ENCODE results near the gene MAP2K5.

Gene MAP2K5

GRCh38 chr15:67685008-67685599 is 142.6 kb downstream of the MAP2K5 start:
- no peak overlapping the region for H3K4me3 ChIP-seq (replicated peaks; ENCODE audit: low read depth, low read length)
- TF ChIP-seq CTCF (IDR thresholded peaks at IDR 0.05; ENCODE audit: insufficient read depth, low read length, poor library complexity, severe bottlenecking): no peak
- no peaks in the 10 kb centered on the region for H3K36me3 ChIP-seq (ENCODE audit: control insufficient read depth, insufficient read depth, low read length)
- no peaks in the 10 kb centered on the region for H3K27me3 ChIP-seq (replicated peaks; ENCODE audit: control insufficient read depth, insufficient read depth, low read length)
- no peak for DNase-seq (ENCODE audit: extremely low read depth, insufficient read length)

GRCh38 chr15:67685716-67686115 is 143.2 kb downstream of the MAP2K5 start:
- H3K36me3 ChIP-seq (ENCODE audit: control insufficient read depth, insufficient read depth, low read length): no peaks in the 10 kb centered on the region
- DNase-seq (ENCODE audit: extremely low read depth, insufficient read length): no peak
- no peaks in the 10 kb centered on the region for H3K27me3 ChIP-seq (replicated peaks; ENCODE audit: control insufficient read depth, insufficient read depth, low read length)
- no peak overlapping the region for H3K4me3 ChIP-seq (replicated peaks; ENCODE audit: low read depth, low read length)
- no peak for TF ChIP-seq CTCF (IDR thresholded peaks at IDR 0.05; ENCODE audit: insufficient read depth, low read length, poor library complexity, severe bottlenecking)

- H3K27me3 ChIP-seq (replicated peaks; ENCODE audit: control insufficient read depth, insufficient read depth, low read length): no peaks in the 10 kb centered on the region
- no peak for DNase-seq (ENCODE audit: extremely low read depth, insufficient read length)
- H3K36me3 ChIP-seq (ENCODE audit: control insufficient read depth, insufficient read depth, low read length): no peaks in the 10 kb centered on the region
- H3K4me3 ChIP-seq (replicated peaks; ENCODE audit: low read depth, low read length): no peak overlapping the region
- no peak for TF ChIP-seq CTCF (IDR thresholded peaks at IDR 0.05; ENCODE audit: insufficient read depth, low read length, poor library complexity, severe bottlenecking)
These were observed 148.4 kb downstream of the MAP2K5 start for GRCh38 chr15:67690936-67691335.

- TF ChIP-seq CTCF (IDR thresholded peaks at IDR 0.05; ENCODE audit: insufficient read depth, low read length, poor library complexity, severe bottlenecking): no peak
- DNase-seq (ENCODE audit: extremely low read depth, insufficient read length): no peak
These were observed 148.9 kb downstream of the MAP2K5 start for GRCh38 chr15:67691450-67691849.

GRCh38 chr15:67692573-67692972 is 150.1 kb downstream of the MAP2K5 start:
- Histone ChIP-seq H3K36me3 (ENCODE audit: control insufficient read depth, insufficient read depth, low read length) (no peaks in the 10 kb centered on the region), H3K27me3 (replicated peaks; ENCODE audit: control insufficient read depth, insufficient read depth, low read length) (no peaks in the 10 kb centered on the region), H3K4me3 (replicated peaks; ENCODE audit: low read depth, low read length) (no peak overlapping the region)
- TF ChIP-seq CTCF (IDR thresholded peaks at IDR 0.05; ENCODE audit: insufficient read depth, low read length, poor library complexity, severe bottlenecking): no peak
- no peak for DNase-seq (ENCODE audit: extremely low read depth, insufficient read length)

More at GRCh38 chr15:67691450-67691849, 148.9 kb downstream of the MAP2K5 start:
- no peaks in the 10 kb centered on the region for H3K36me3 ChIP-seq (ENCODE audit: control insufficient read depth, insufficient read depth, low read length)
- H3K4me3 ChIP-seq (replicated peaks; ENCODE audit: low read depth, low read length): no peak overlapping the region
- H3K27me3 ChIP-seq (replicated peaks; ENCODE audit: control insufficient read depth, insufficient read depth, low read length): no peaks in the 10 kb centered on the region

GRCh38 chr15:67696087-67696486 is 153.6 kb downstream of the MAP2K5 start:
- Histone ChIP-seq H3K4me3 (replicated peaks; ENCODE audit: low read depth, low read length) (no peak overlapping the region), H3K27me3 (replicated peaks; ENCODE audit: control insufficient read depth, insufficient read depth, low read length) (no peaks in the 10 kb centered on the region), H3K36me3 (ENCODE audit: control insufficient read depth, insufficient read depth, low read length) (no peaks in the 10 kb centered on the region)
- DNase-seq (ENCODE audit: extremely low read depth, insufficient read length): no peak
- TF ChIP-seq CTCF (IDR thresholded peaks at IDR 0.05; ENCODE audit: insufficient read depth, low read length, poor library complexity, severe bottlenecking): no peak
